ENCODE results near the gene GADD45B. TPM values are rescaled to one million over a fixed set of nuclear protein-coding genes. Genes with fewer than 3 reads are reported as not detected.

The GADD45B gene, protein sequence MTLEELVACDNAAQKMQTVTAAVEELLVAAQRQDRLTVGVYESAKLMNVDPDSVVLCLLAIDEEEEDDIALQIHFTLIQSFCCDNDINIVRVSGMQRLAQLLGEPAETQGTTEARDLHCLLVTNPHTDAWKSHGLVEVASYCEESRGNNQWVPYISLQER
- total RNA-seq = 19.2 and 30.0 TPM in 2 replicates

DNA sequence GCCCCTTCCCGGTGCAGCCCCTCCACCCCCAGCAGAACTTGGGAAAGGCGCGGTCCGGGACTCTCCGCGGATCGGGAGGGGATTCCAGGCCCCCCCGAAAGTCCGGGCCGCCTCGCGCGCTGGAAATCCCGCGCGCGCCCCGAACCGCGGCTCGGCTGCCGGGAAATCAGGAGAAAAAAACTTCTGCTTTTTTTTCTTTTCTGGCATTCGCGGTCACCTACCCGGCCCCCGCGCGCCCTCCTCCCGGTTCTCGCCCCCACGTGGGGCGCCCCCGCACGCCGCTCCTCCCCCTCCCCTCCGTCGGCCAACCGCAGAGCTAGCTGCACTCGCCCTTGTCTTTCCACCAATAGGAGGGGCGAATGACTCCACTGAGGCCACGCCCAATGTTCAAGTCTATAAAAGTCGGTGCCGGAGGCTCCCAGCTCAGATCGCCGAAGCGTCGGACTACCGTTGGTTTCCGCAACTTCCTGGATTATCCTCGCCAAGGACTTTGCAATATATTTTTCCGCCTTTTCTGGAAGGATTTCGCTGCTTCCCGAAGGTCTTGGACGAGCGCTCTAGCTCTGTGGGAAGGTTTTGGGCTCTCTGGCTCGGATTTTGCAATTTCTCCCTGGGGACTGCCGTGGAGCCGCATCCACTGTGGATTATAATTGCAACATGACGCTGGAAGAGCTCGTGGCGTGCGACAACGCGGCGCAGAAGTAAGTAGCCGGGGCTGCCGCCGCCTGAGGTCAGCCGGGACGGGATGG is at the start of gene GADD45B:
GADD45B (plus strand) TSS at position 426 of the 749 bp plus-strand sequence; CDS start at position 658, 232 bp downstream.

DNA sequence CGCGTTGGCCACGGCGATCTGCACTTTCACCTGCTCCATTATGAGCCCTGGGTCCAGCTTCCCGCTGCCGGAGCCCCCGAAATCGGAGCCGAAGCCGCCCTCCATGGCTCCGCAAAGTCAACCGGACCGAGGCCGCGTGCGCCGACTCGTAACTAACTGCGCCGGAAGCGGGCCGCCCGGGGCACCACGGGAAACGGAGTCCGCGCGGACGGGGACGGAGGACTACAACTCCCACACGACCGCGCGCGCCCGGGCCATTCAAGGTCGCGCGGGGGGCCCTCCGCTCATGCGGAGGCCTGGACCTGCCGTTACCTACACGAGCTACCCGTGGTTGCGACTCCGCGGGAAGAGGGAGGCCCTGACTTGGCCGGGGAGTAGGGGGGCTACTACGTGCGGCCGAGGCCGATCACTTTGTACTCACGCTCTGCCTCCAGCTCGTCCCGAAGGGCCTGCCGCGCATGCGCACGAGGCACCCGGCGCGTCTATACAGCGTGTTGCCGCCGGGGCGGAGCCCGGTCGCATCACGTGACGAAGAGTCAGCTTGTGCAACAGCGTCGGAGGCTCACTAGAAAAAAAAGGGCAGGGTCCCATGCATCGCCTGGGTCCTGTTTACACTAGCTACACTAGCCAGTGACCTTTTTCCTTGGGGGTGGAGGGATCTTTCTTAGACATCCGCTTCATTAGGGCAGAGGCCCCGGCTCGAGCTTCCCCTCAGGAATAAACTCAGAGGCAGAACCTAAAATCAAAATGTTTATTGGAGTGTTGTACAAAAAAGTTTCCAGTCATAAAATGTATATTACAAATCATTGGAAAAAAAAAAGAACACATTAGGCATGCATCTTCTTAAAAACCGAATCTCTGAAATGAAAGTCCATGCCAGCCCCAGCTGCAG is 48.3 kb upstream of the GADD45B start, which contains the start of gene TIMM13:
TIMM13 (minus strand) TSS at position 158 of the 892 bp plus-strand sequence; CDS start at position 105, 53 bp downstream.

Other genes starting within 250 kb of the GADD45B start
- gene PLEKHJ1, start 239.8 kb upstream of the GADD45B start, total RNA-seq = 63.9 and 89.6 TPM in 2 replicates
- gene SF3A2, start 239.3 kb upstream of the GADD45B start, total RNA-seq = 31.6 and 42.5 TPM in 2 replicates
- gene AMH, start 226.8 kb upstream of the GADD45B start, total RNA-seq = 0.16 and 1.3 TPM in 2 replicates
- gene JSRP1, start 219.7 kb upstream of the GADD45B start, total RNA-seq = not detected in 2 replicates
- not detected in 2 replicates for gene PEAK3, start 194.0 kb upstream of the GADD45B start, total RNA-seq
- gene LINGO3, start 168.0 kb upstream of the GADD45B start, total RNA-seq = not detected in 2 replicates
- gene LSM7, start 147.5 kb upstream of the GADD45B start, total RNA-seq = 310 and 405 TPM in 2 replicates
- 19.9 and 30.5 TPM in 2 replicates for gene SPPL2B, start 147.4 kb upstream of the GADD45B start, total RNA-seq
- gene TMPRSS9, start 115.9 kb upstream of the GADD45B start, total RNA-seq = not detected in 2 replicates
- 53.6 and 97.9 TPM in 2 replicates for gene TIMM13, start 48.5 kb upstream of the GADD45B start, total RNA-seq
- gene LMNB2, start 19.2 kb upstream of the GADD45B start, total RNA-seq = 79.4 and 192 TPM in 2 replicates
- not detected in 2 replicates for gene GNG7, start 226.6 kb downstream of the GADD45B start, total RNA-seq
- not detected in 2 replicates for gene DIRAS1, start 245.2 kb downstream of the GADD45B start, total RNA-seq